ENCODE measurements around the gene NIBAN1.

The NIBAN1 gene

GRCh38 chr1:184943998-184944397 is 30.3 kb downstream of the NIBAN1 start:
- Mint-ChIP-seq H3K27ac (no peak overlapping the region), H3K9me3 (peaks cover 3 to 4% of the 10 kb centered on the region in 2 donors), H3K36me3 (peaks cover 2 to 12% of the 10 kb centered on the region in 2 donors), H3K4me3 (no peak overlapping the region), H3K4me1 (peaks cover 34 to 55% of the 10 kb centered on the region in 2 donors), H3K27me3 (no peaks in the 10 kb centered on the region)
- DNase-seq (no peak), ATAC-seq (replicated peaks) (no peak)

GRCh38 chr1:184941735-184942134 is 32.6 kb downstream of the NIBAN1 start:
- Mint-ChIP-seq H3K27ac (peak overlapping the region; percentile 79), H3K36me3 (peaks cover 2 to 7% of the 10 kb centered on the region in 2 donors), H3K4me1 (peaks cover 28 to 45% of the 10 kb centered on the region in 2 donors), H3K27me3 (no peaks in the 10 kb centered on the region), H3K9me3 (peaks cover 2 to 3% of the 10 kb centered on the region in 2 donors), H3K4me3 (peak overlapping the region; percentile 14 to 52)
- DNase-seq (peak; percentile 20), ATAC-seq (replicated peaks) (peak; percentile 72 to 80)

DNA sequence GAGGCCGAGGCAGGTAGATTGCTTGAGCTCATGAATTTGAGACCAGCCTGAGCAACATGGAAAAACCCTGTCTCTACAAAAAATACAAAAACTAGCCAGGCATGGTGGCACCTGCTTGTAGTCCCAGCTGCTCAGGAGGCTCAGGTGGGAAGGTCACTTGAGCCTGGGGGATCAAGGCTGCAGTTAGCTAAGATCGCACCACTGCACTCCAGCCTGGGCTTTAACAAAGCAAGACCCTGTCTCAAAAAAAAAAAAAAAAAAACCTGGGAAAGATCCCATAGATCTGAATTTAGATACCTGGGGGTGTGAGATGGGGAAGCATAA is 32.9 kb downstream of the NIBAN1 start:
- peak; percentile 41 to 52 for ATAC-seq (replicated peaks)
- Mint-ChIP-seq H3K4me3 (peak overlapping the region; percentile 14 to 52), H3K27me3 (no peaks in the 10 kb centered on the region), H3K36me3 (peaks cover 2 to 7% of the 10 kb centered on the region in 2 donors), H3K27ac (peak overlapping the region; percentile 79), H3K4me1 (peaks cover 28 to 43% of the 10 kb centered on the region in 2 donors), H3K9me3 (peaks cover 2 to 3% of the 10 kb centered on the region in 2 donors)
- no peak for DNase-seq

GRCh38 chr1:184940694-184941409 is 33.5 kb downstream of the NIBAN1 start:
- H3K9me3 Mint-ChIP-seq = no peaks in the 10 kb centered on the region
- peak overlapping the region; percentile 79 for H3K27ac Mint-ChIP-seq
- peaks cover 24 to 38% of the 10 kb centered on the region in 2 donors for H3K4me1 Mint-ChIP-seq
- H3K36me3 Mint-ChIP-seq = peaks cover 0 to 4% of the 10 kb centered on the region in 2 donors
- H3K4me3 Mint-ChIP-seq = peak overlapping the region in 1 of 2 donors; percentile 37
- ATAC-seq (replicated peaks) (peak in 1 of 2 donors; percentile 11), DNase-seq (no peak)
- no peaks in the 10 kb centered on the region for H3K27me3 Mint-ChIP-seq

- Mint-ChIP-seq H3K4me1 (peaks cover 20 to 32% of the 10 kb centered on the region in 2 donors), H3K27ac (no peak overlapping the region), H3K36me3 (peaks cover 0 to 4% of the 10 kb centered on the region in 2 donors), H3K27me3 (no peaks in the 10 kb centered on the region), H3K4me3 (no peak overlapping the region), H3K9me3 (no peaks in the 10 kb centered on the region)
- DNase-seq (no peak), ATAC-seq (replicated peaks) (no peak)
Measured at GRCh38 chr1:184940226-184940625, 34.1 kb downstream of the NIBAN1 start.

GRCh38 chr1:184937729-184938128 is 36.6 kb downstream of the NIBAN1 start:
- Mint-ChIP-seq H3K9me3 (peaks cover 0 to 2% of the 10 kb centered on the region in 2 donors), H3K27ac (no peak overlapping the region), H3K4me1 (peaks cover 10 to 18% of the 10 kb centered on the region in 2 donors), H3K36me3 (peaks cover 0 to 6% of the 10 kb centered on the region in 2 donors), H3K27me3 (no peaks in the 10 kb centered on the region), H3K4me3 (no peak overlapping the region)
- DNase-seq (no peak), ATAC-seq (replicated peaks) (no peak)

DNA sequence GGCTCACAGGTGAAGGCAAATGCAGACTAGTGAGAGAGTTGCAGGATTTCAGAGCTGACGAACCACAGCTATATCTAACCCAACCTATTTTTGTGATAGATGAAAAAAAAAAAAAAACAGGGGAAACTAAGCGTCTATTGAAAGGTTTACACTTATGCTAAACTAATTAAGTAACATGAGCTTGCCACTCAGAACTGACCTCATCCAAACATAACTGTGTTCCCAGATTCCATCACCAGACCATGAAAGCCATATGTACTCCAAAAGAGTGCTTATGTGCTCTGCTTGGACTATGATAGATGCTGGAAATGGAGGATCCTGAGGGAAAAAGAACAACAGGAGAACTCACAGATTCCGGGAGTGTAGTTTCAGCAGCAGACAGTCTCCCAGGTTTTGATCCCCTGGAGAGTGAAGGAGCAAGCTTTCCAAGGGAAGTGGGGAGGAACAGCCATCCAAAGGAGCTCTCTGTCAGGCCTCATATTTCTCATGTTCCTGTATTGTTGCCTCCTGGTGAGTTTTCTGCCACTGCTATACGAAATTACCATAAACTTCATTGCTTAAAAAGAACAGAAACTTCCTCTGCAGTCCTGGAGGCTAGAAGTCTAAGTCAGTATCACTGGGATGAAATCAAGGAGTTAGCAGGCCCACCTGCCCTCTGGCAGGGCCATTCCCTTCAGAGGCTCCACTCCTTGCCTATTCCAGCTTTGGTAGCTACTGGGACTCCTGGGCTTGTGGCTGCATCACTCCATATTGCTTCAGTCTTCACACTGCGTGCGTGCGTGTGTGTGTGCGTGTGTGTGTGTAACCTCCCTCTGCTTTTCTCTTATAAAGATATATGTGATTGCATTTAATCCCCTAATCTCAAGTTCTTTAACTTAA is 38.1 kb downstream of the NIBAN1 start:
- DNase-seq (no peak), ATAC-seq (replicated peaks) (no peak)
- Mint-ChIP-seq H3K27me3 (no peaks in the 10 kb centered on the region), H3K4me1 (peaks cover 5 to 7% of the 10 kb centered on the region in 2 donors), H3K36me3 (peaks cover 0 to 6% of the 10 kb centered on the region in 2 donors), H3K27ac (no peak overlapping the region), H3K4me3 (no peak overlapping the region), H3K9me3 (peaks cover 0 to 2% of the 10 kb centered on the region in 2 donors)

GRCh38 chr1:184933944-184934343 is 40.4 kb downstream of the NIBAN1 start:
- H3K27ac Mint-ChIP-seq = no peak overlapping the region

DNA sequence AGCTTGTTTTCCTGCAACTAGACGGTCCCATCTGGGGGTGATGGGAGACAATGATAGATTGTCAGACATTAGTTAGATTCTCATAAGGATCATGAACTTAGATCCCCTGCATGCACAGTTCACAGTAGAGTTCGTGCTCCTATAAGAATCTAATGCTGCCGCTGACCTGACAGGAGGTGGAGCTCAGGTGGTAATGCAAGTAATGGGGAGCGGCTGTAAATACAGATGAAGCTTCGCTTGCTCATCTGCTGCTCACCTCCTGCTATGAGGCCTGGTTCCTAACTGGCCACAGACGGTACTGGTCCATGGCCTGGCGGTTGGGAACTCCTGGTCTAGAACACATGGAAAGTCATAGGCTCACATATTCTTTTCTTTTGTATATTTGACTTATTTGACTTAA is 42.0 kb downstream of the NIBAN1 start:
- Mint-ChIP-seq H3K9me3 (peaks cover 0 to 2% of the 10 kb centered on the region in 2 donors), H3K36me3 (peaks cover 0 to 9% of the 10 kb centered on the region in 2 donors), H3K4me3 (no peak overlapping the region), H3K27ac (no peak overlapping the region), H3K27me3 (no peaks in the 10 kb centered on the region), H3K4me1 (no peaks in the 10 kb centered on the region)
- no peak for ATAC-seq (replicated peaks)
- no peak for DNase-seq

More at GRCh38 chr1:184933944-184934343, 40.4 kb downstream of the NIBAN1 start:
- peaks cover 0 to 6% of the 10 kb centered on the region in 2 donors for H3K36me3 Mint-ChIP-seq
- H3K9me3 Mint-ChIP-seq = peaks cover 0 to 2% of the 10 kb centered on the region in 2 donors
- no peaks in the 10 kb centered on the region for H3K27me3 Mint-ChIP-seq
- DNase-seq (no peak), ATAC-seq (replicated peaks) (no peak)
- H3K4me3 Mint-ChIP-seq = no peak overlapping the region
- no peaks in the 10 kb centered on the region for H3K4me1 Mint-ChIP-seq

DNA sequence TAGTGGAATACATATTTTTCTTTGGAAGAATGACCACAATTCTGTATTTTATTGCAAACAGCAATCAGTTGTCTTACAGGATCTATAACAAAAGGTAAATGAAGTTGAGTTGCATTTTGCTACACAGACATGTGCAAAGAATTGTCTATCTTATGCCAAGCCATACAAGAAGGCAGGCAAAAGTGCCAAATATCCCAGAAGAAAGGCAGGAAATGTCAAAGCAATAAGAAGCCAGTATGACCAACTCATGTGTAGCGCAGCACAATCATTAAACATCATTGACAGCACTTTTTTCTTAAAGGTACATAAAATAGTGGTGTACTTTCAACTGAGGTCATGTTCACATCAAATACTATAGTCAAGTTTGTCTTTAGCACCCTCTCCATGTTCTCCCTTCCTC is 42.7 kb downstream of the NIBAN1 start:
- H3K4me3 Mint-ChIP-seq = no peak overlapping the region

DNA sequence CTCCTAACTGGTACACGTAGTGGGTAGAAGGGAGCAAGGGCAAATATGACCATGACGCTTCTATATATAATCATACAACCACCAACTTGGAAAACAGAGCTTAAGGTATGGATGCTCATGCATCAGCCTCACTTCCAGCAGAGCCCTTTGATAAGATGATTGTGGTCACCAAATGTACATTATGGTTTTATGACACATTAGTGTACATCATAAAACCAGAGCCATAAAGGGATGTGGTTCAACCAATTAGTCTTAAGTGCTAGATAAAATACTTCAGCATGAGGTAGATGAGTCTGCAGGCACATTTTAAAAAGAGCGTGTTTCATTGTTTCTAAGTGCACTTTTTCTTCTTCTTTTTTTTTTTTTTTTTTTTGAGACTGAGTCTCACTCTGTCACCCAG is 43.7 kb downstream of the NIBAN1 start:
- Mint-ChIP-seq H3K9me3 (peaks cover 8 to 11% of the 10 kb centered on the region in 2 donors), H3K27ac (no peak overlapping the region), H3K4me3 (no peak overlapping the region), H3K4me1 (no peaks in the 10 kb centered on the region), H3K36me3 (peaks cover 3 to 19% of the 10 kb centered on the region in 2 donors), H3K27me3 (no peaks in the 10 kb centered on the region)
- ATAC-seq (replicated peaks) = no peak
- no peak for DNase-seq

More for the DNA sequence above, 42.7 kb downstream of the NIBAN1 start:
- DNase-seq (no peak), ATAC-seq (replicated peaks) (no peak)
- Mint-ChIP-seq H3K36me3 (peaks cover 3 to 17% of the 10 kb centered on the region in 2 donors), H3K27ac (no peak overlapping the region), H3K27me3 (no peaks in the 10 kb centered on the region), H3K9me3 (peaks cover 6 to 7% of the 10 kb centered on the region in 2 donors), H3K4me1 (no peaks in the 10 kb centered on the region)

DNA sequence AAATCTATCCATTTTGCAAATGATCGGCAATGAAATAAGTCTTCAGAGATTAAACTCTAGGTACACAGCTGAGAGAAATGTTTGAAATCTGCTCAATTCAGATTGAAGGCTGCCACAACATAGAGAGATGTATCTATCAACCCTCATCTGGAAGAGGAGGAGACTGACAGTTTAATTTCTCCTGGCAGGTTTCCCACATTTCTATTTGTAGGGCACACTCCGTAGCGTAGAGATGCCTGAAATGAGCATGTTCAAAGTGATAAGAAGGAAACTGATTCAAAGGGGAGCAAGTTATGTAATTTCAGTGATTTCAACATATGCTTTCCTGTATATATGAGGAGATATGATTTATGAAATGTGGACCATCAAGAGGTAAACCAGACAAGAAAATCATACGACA is 44.1 kb downstream of the NIBAN1 start:
- H3K27me3 Mint-ChIP-seq = no peaks in the 10 kb centered on the region
- peaks cover 9 to 11% of the 10 kb centered on the region in 2 donors for H3K9me3 Mint-ChIP-seq
- DNase-seq (no peak), ATAC-seq (replicated peaks) (no peak)
- H3K4me1 Mint-ChIP-seq = no peaks in the 10 kb centered on the region
- H3K4me3 Mint-ChIP-seq = no peak overlapping the region
- H3K27ac Mint-ChIP-seq = no peak overlapping the region
- peaks cover 3 to 19% of the 10 kb centered on the region in 2 donors for H3K36me3 Mint-ChIP-seq

- DNase-seq (no peak), ATAC-seq (replicated peaks) (no peak)
- Mint-ChIP-seq H3K27me3 (no peaks in the 10 kb centered on the region), H3K27ac (no peak overlapping the region), H3K9me3 (peaks cover 11% of the 10 kb centered on the region in 2 donors), H3K36me3 (peaks cover 3 to 19% of the 10 kb centered on the region in 2 donors), H3K4me1 (no peaks in the 10 kb centered on the region), H3K4me3 (no peak overlapping the region)
Measured at GRCh38 chr1:184929711-184930202, 44.6 kb downstream of the NIBAN1 start.

GRCh38 chr1:184928394-184928793 is 45.9 kb downstream of the NIBAN1 start:
- H3K4me1 Mint-ChIP-seq = no peaks in the 10 kb centered on the region
- ATAC-seq (replicated peaks) = no peak
- no peaks in the 10 kb centered on the region for H3K27me3 Mint-ChIP-seq
- no peak for DNase-seq
- peaks cover 11% of the 10 kb centered on the region in 2 donors for H3K9me3 Mint-ChIP-seq
- H3K27ac Mint-ChIP-seq = no peak overlapping the region
- H3K36me3 Mint-ChIP-seq = peaks cover 3 to 13% of the 10 kb centered on the region in 2 donors
- no peak overlapping the region for H3K4me3 Mint-ChIP-seq
